ENCODE measurements around the gene PPP2R2B. TPM values are rescaled to one million over a fixed set of nuclear protein-coding genes. Genes with fewer than 3 reads are reported as not detected.

Gene PPP2R2B
- total and polyA plus RNA-seq, 2 of the 4 experiments (the other 2 are of a cell fraction): not detected

- Histone ChIP-seq H2BK20ac (ENCODE audit: low read depth, low read length) (no peak overlapping the region), H2AK5ac (ENCODE audit: low read depth, low read length) (no peak overlapping the region), H3K79me1 (ENCODE audit: low read depth in 1 of 2, low read length in 2 of 2) (no peaks in the 10 kb centered on the region), H3K9me3 (ENCODE audit: control insufficient read depth, insufficient read depth, low read length) (no peaks in the 10 kb centered on the region), H2BK120ac (ENCODE audit: low read depth, low read length) (no peak overlapping the region), H4K20me1 (ENCODE audit: insufficient read depth, low read length) (no peaks in the 10 kb centered on the region), H3K36me3 (ENCODE audit: control insufficient read depth, insufficient read depth, low read length) (no peaks in the 10 kb centered on the region), H2BK5ac (ENCODE audit: low read depth, low read length, poor library complexity, severe bottlenecking) (no peak overlapping the region), H3K4me1 (ENCODE audit: control insufficient read depth, insufficient read depth, low read length) (no peaks in the 10 kb centered on the region), H4K8ac (ENCODE audit: low read depth in 2 of 2, low read length in 2 of 2) (no peak overlapping the region), H3K9me1 (ENCODE audit: insufficient read depth, low read length) (no peaks in the 10 kb centered on the region), H3K56ac (ENCODE audit: extremely low read depth, insufficient read depth, low read length) (no peak overlapping the region), H3K4me2 (ENCODE audit: low read depth, low read length) (no peak overlapping the region), H3K14ac (replicated peaks; ENCODE audit: low read depth, low read length) (no peak overlapping the region), H3K23ac (ENCODE audit: low read depth, low read length) (no peak overlapping the region), H3K27me3 (ENCODE audit: control insufficient read depth, insufficient read depth, low read length) (no peaks in the 10 kb centered on the region), H3K18ac (ENCODE audit: low read depth, low read length) (no peak overlapping the region), H3K4ac (ENCODE audit: low read depth, low read length) (no peak overlapping the region), H3K9ac (ENCODE audit: low read depth, low read length) (no peak overlapping the region), H3K4me3 (ENCODE audit: insufficient read depth, low read depth, low read length) (no peak overlapping the region), H4K91ac (ENCODE audit: insufficient read depth, low read depth, low read length) (no peak overlapping the region), H2AFZ (replicated peaks; ENCODE audit: low read length, poor library complexity) (no peak overlapping the region), H4K5ac (ENCODE audit: low read depth, low read length) (no peak overlapping the region), H2AK9ac (replicated peaks; ENCODE audit: low read depth, low read length, poor library complexity) (no peak overlapping the region), H2BK15ac (ENCODE audit: low read depth, low read length) (no peak overlapping the region), H3K27ac (ENCODE audit: insufficient read depth, low read length) (no peak overlapping the region)
- ChIA-PET CTCF (interaction anchor here (0.6 kb wide), 1 partner anchor 398 kb away, joined by 3 read pairs; no protein-coding TSS in a partner anchor), POLR2A (ENCODE audit: unreplicated experiment) (no interaction called here)
- intact Hi-C loops (cut with micrococcal nuclease): no loop called here
- BruUV-seq (replicated peaks): no TSS peak
- ATAC-seq (ENCODE audit: low read depth) (no peak), DNase-seq (no peak)
- WGBS, 2 experiments (ENCODE audit: extremely low coverage in 2 of 2, insufficient read length in 1 of 2): 56% methylated on average over 4 of the region's 5 CpGs; no CpG with 5 or more reads in 1 of the 2 experiments
- TF ChIP-seq CHD1 (IDR thresholded peaks at IDR 0.05; ENCODE audit: low read depth, low read length) (no peak), MAZ (IDR thresholded peaks at IDR 0.05; ENCODE audit: borderline replicate concordance, low read depth, low read length) (no peak), MAFK (IDR thresholded peaks at IDR 0.05; ENCODE audit: low read depth, low read length) (no peak), ELK1 (IDR thresholded peaks at IDR 0.05; ENCODE audit: borderline replicate concordance, low read depth, low read length) (no peak), SMC3 (IDR thresholded peaks at IDR 0.05; ENCODE audit: low read depth, low read length) (no peak), FOS (IDR thresholded peaks at IDR 0.05; ENCODE audit: low read depth, low read length) (no peak), RAD21 (IDR thresholded peaks at IDR 0.05; ENCODE audit: low read length) (no peak), RCOR1 (IDR thresholded peaks at IDR 0.05; ENCODE audit: insufficient replicate concordance, low read length) (no peak)
- in situ Hi-C loops (cut with MboI; ENCODE audit: low sequenced_read_pairs): no loop called here
- dilution Hi-C loops (cut with HindIII; ENCODE audit: low sequenced_read_pairs, unreplicated experiment): no loop called here
These were observed 316.8 kb downstream of the PPP2R2B start for GRCh38 chr5:146561711-146562110.
